NCI-H748 treated with DMSO at 0.1 percent for 48 hours (cell line): ENCODE results near the gene BCL11B.

Experiments used
- DNase-seq: peaks from one replicate; lab custom pipeline; 2025; lab: John Stamatoyannopoulos, UW

Gene BCL11B

GRCh38 chr14:99181804-99182520 is 90.0 kb downstream of the BCL11B start:
- DNase-seq: no peak

GRCh38 chr14:99181241-99181640 is 90.8 kb downstream of the BCL11B start:
- no peak for DNase-seq

GRCh38 chr14:99179946-99180345 is 92.1 kb downstream of the BCL11B start:
- DNase-seq: no peak

GRCh38 chr14:99179506-99179905 is 92.5 kb downstream of the BCL11B start:
- no peak for DNase-seq

- no peak for DNase-seq
These were observed 93.8 kb downstream of the BCL11B start for GRCh38 chr14:99177886-99178835.

- no peak for DNase-seq
These were observed 94.8 kb downstream of the BCL11B start for GRCh38 chr14:99177046-99177655.

- DNase-seq: no peak
These were observed 95.6 kb downstream of the BCL11B start for GRCh38 chr14:99176156-99176945.

- no peak for DNase-seq
These were observed 96.5 kb downstream of the BCL11B start for GRCh38 chr14:99175331-99176155.

GRCh38 chr14:99174770-99175319 is 97.2 kb downstream of the BCL11B start:
- no peak for DNase-seq

GRCh38 chr14:99174081-99174769 is 97.8 kb downstream of the BCL11B start:
- DNase-seq: no peak

- DNase-seq: no peak
These were observed 98.5 kb downstream of the BCL11B start for GRCh38 chr14:99173506-99173905.

- DNase-seq: no peak
These were observed 98.9 kb downstream of the BCL11B start for GRCh38 chr14:99173086-99173485.

- DNase-seq: no peak
These were observed 100.6 kb downstream of the BCL11B start for GRCh38 chr14:99171396-99171795.

GRCh38 chr14:99169776-99170356 is 102.1 kb downstream of the BCL11B start:
- no peak for DNase-seq

- DNase-seq: no peak
These were observed 103.7 kb downstream of the BCL11B start for GRCh38 chr14:99168330-99168729.

- no peak for DNase-seq
These were observed 105.5 kb downstream of the BCL11B start for GRCh38 chr14:99166506-99166905.

GRCh38 chr14:99164712-99165111 is 107.3 kb downstream of the BCL11B start:
- DNase-seq: peak; percentile 82

- no peak for DNase-seq
These were observed 108.6 kb downstream of the BCL11B start for GRCh38 chr14:99163446-99163845.
